ENCODE results near the gene AUH.
A peak's percentile ranks its signal among the peaks of the same experiment; 100 is the strongest.

Gene AUH, protein sequence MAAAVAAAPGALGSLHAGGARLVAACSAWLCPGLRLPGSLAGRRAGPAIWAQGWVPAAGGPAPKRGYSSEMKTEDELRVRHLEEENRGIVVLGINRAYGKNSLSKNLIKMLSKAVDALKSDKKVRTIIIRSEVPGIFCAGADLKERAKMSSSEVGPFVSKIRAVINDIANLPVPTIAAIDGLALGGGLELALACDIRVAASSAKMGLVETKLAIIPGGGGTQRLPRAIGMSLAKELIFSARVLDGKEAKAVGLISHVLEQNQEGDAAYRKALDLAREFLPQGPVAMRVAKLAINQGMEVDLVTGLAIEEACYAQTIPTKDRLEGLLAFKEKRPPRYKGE

DNA sequence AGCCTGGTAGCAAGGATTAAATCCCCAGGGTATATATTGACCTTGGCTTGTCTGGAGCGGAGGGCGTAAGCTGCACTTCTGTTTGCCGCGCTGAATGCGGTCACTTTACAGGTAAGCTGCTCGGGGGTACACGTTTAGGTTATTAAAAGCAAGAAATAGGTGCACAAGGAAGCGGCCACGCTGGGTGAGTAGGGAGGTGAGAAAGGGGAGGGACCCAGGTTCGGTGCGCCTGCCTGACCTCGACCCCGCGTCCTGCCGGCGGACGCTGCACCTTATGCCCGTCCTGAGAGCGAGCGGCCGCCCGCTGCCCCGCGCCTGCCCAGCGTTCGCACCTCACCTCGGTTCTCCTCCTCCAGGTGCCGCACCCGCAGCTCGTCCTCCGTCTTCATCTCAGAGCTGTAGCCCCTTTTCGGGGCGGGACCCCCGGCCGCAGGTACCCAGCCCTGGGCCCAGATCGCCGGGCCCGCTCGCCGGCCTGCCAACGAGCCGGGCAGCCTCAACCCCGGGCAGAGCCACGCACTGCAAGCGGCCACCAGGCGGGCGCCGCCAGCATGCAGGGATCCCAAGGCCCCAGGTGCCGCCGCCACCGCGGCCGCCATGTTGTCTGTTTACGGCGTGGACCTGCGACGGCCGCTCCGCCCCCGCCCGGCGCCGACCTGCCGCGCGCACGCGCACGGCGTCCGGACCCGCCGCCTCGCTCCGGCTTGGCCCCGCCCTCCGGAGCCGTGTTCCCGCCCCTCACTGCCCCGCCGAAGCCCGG is at the start of gene AUH:
Gene AUH, minus strand, starts transcription at position 628 of the 760 bp plus-strand sequence. Its CDS starts 29 bp downstream, at position 599.
- H3K27ac ChIP-seq (ENCODE audit: low read length): peak within 1 kb of the TSS; percentile 74
- no peaks in the 10 kb centered on the region for H3K27me3 ChIP-seq (ENCODE audit: insufficient read depth, low read length)
- H3K36me3 ChIP-seq (ENCODE audit: insufficient read depth, low read depth, low read length): peaks cover 25% of the 10 kb centered on the region
- H3K4me1 ChIP-seq (ENCODE audit: insufficient read depth, low read length): peaks cover 11% of the 10 kb centered on the region
- H3K9me3 ChIP-seq (ENCODE audit: insufficient read depth, low read depth, low read length): peaks cover 4% of the 10 kb centered on the region; the same call in 1 of the 2 replicates
- peak within 1 kb of the TSS; percentile 98 for H3K4me3 ChIP-seq (ENCODE audit: low read length)
- H3K9ac ChIP-seq (ENCODE audit: low read depth, low read length): peak within 1 kb of the TSS; percentile 88

DNA sequence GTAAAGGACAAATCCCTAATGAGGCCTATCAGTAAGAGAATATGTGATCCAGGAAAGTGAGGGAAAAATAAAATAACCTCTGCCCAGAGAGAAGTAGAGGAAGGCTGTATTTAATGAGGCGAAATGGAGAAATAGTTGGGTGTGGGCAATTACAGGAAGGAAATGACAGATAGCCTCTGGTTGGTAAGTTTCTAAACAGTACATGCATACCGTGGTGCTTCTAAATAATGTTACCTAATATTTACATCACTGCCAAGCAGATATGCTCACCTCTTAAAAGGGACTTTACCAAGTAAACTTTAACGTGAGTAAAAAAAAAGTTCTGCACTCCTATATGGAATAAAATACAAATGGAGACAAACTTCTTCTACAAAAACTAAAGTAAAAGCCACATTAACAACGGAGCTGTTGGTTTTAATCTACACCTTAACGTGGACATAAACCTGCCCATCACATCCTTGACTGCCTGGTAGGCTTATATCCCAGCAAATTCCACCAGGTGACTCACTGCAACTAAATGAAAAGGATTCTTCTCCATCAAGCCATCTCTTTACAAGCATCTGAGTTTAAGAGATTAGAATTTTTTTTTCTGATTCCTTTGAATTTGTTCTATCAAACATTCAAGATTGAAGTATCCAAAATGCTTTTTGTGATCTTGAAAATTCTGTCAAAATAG is 49.5 kb upstream of the AUH start:
- Histone ChIP-seq H3K9me3 (ENCODE audit: insufficient read depth, low read depth, low read length) (no peaks in the 10 kb centered on the region), H3K4me3 (ENCODE audit: low read length) (no peak overlapping the region), H3K27me3 (ENCODE audit: insufficient read depth, low read length) (no peaks in the 10 kb centered on the region), H3K4me1 (ENCODE audit: insufficient read depth, low read length) (no peaks in the 10 kb centered on the region), H3K27ac (ENCODE audit: low read length) (no peak overlapping the region), H3K9ac (ENCODE audit: low read depth, low read length) (no peak overlapping the region), H3K36me3 (ENCODE audit: insufficient read depth, low read depth, low read length) (peaks cover 18% of the 10 kb centered on the region)

DNA sequence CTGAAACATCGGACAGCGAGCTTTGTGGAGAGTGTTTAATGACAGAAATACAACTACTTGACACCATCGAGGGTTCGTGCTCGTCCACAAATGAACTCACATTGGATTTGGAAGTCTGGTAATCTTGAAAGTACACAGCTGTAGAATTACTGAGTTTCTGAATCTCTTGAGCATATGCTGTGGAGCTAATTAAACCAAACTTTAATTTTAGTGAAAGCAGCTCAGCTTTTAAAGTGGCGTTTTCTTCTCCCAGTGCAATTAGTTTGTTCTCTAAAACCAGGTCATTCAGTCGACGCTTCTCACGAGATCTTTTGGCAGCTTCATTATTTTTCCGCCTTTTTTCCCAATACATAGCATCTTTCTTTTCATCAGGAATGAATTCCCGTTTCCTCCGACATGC is 48.4 kb upstream of the AUH start:
- peaks cover 18% of the 10 kb centered on the region for H3K36me3 ChIP-seq (ENCODE audit: insufficient read depth, low read depth, low read length)
- no peak overlapping the region for H3K27ac ChIP-seq (ENCODE audit: low read length)
- no peaks in the 10 kb centered on the region for H3K9me3 ChIP-seq (ENCODE audit: insufficient read depth, low read depth, low read length)
- H3K27me3 ChIP-seq (ENCODE audit: insufficient read depth, low read length): no peaks in the 10 kb centered on the region
- H3K4me3 ChIP-seq (ENCODE audit: low read length): no peak overlapping the region
- no peak overlapping the region for H3K9ac ChIP-seq (ENCODE audit: low read depth, low read length)
- no peaks in the 10 kb centered on the region for H3K4me1 ChIP-seq (ENCODE audit: insufficient read depth, low read length)

DNA sequence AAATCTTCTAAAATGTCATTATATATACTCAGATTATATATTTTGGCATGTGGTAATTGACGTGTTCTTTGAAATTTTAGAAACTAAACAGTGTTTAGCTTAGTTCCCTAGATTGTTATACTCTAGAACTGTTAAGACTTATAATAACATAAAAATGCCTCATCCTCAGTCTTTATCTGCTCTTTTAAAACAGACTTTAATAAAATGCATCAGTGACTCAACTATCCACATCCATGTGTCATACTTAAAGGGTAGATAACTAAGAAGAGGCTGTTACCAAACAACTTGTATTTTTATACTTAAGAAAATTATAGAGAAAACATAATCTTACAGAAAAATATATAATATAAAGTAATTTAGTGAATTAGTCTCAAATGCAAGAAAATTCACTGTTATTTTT is 46.8 kb upstream of the AUH start:
- no peaks in the 10 kb centered on the region for H3K9me3 ChIP-seq (ENCODE audit: insufficient read depth, low read depth, low read length)
- no peaks in the 10 kb centered on the region for H3K27me3 ChIP-seq (ENCODE audit: insufficient read depth, low read length)
- no peak overlapping the region for H3K9ac ChIP-seq (ENCODE audit: low read depth, low read length)
- no peak overlapping the region for H3K27ac ChIP-seq (ENCODE audit: low read length)
- peaks cover 18% of the 10 kb centered on the region for H3K36me3 ChIP-seq (ENCODE audit: insufficient read depth, low read depth, low read length)
- H3K4me1 ChIP-seq (ENCODE audit: insufficient read depth, low read length): no peaks in the 10 kb centered on the region
- H3K4me3 ChIP-seq (ENCODE audit: low read length): no peak overlapping the region

DNA sequence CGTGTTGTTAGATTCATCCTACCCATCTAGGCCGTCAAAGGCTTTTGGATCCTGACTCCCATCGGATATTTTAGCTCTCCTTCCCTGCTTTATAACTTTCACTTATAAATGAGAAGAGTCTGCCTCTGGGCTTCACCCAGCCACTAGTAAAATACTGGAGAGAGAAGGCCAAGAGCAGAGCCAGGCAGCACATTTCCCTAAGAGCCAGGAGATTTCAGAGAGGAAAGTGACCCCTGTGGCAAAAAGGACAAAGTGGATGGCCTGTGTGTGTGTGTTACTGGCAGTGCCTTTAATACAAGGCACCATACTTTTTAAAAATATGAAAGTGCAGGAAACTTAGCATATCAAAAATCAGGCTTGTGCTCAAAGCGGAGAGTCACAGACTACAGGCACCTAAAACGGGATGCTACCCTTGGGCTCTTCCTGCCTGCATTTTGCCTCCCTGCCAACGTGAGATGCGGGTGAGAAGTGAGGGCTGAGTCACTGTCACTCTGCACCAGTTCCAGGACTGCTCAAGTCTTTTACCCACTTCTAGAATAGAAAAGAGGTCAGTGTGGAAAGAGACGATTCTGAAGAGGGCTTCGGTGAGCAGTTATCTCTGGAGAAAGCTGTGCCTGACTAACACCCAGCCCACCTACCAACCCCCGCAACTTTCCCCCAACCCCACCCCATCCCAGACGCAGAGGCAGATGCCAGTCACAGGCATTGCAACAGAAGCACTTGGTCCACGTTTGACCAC is 46.0 kb upstream of the AUH start:
- no peak overlapping the region for H3K9ac ChIP-seq (ENCODE audit: low read depth, low read length)
- no peak overlapping the region for H3K4me3 ChIP-seq (ENCODE audit: low read length)
- no peaks in the 10 kb centered on the region for H3K4me1 ChIP-seq (ENCODE audit: insufficient read depth, low read length)
- no peaks in the 10 kb centered on the region for H3K9me3 ChIP-seq (ENCODE audit: insufficient read depth, low read depth, low read length)
- H3K36me3 ChIP-seq (ENCODE audit: insufficient read depth, low read depth, low read length): peaks cover 18% of the 10 kb centered on the region
- H3K27me3 ChIP-seq (ENCODE audit: insufficient read depth, low read length): no peaks in the 10 kb centered on the region
- no peak overlapping the region for H3K27ac ChIP-seq (ENCODE audit: low read length)

DNA sequence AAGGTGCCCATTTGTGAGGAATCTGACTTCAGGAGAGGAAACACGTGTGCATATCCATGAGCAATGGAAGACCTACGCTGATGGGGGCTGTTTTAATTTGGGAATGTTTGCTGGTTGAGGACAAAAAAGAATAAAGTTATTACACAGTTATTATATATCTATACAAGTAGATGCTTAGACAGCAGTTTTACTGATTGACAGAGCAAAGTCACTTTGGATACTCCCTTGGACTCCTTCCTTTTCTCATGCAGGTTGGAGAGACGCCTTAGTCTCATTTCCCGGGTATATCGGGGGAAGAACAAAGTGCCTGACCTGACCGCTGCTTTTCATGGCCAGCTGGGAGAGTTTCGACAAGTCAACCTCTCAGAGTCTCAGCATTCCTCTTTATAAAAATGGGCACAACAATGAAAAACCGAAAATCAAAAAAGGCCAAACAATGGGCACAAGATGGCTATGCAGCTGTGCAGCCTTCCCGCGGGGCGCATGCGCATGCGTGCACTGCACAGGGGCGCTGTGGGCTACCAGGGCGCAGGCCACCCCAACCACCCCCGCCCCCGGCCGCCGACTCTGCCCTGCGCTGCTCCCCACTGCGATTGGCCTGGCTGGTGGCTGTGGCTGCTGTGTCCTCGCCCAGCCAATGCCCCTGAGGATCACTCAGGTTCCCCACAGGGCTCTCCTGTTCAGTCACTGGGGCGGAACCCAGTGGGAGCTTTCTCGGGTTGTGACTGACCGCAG is 43.8 kb upstream of the AUH start:
- Histone ChIP-seq H3K27me3 (ENCODE audit: insufficient read depth, low read length) (no peaks in the 10 kb centered on the region), H3K9me3 (ENCODE audit: insufficient read depth, low read depth, low read length) (no peaks in the 10 kb centered on the region), H3K27ac (ENCODE audit: low read length) (no peak overlapping the region), H3K4me3 (ENCODE audit: low read length) (no peak overlapping the region), H3K9ac (ENCODE audit: low read depth, low read length) (no peak overlapping the region), H3K4me1 (ENCODE audit: insufficient read depth, low read length) (no peaks in the 10 kb centered on the region), H3K36me3 (ENCODE audit: insufficient read depth, low read depth, low read length) (peaks cover 17% of the 10 kb centered on the region)

DNA sequence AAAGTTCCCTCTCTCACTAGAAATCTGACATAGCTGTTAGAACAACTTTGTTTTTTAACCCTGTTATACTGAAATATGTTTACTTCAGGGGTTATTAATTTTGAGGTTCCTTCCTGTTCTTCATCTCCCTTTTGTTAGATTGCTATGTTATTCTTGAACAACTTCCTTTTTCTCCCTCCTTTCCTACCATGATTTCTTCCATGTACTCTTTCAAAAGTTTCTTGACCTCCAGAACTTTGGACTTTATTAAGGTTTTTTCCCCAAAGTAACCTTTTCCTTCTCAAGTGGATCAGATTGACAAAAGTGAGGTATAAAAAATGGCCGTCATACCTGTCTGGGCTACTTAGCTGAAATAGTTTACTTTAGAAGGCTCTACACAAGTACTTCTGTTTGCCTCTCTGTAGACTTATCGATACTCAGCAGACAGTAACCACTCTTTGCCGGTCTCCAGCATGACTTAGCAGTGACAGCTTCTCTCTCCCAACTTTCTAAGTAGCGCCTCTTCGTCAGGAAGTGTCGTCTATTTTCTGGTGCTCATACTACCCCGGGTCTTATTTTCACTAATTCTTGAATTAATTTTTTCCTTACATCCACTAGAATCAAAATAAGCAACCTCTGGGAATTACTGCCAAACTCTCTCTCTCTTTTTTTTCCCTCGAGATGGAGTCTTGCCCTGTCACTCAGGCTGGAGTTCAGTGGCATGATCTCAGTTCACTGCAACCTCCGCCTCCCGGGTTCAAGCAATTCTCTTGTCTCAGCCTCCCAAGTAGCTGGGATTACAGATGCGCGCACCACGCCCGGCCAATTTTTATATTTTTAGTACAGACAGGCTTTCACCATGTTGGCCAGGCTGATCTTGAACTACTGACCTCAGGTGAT is 42.2 kb upstream of the AUH start:
- Histone ChIP-seq H3K9ac (ENCODE audit: low read depth, low read length) (no peak overlapping the region), H3K4me3 (ENCODE audit: low read length) (no peak overlapping the region), H3K27me3 (ENCODE audit: insufficient read depth, low read length) (no peaks in the 10 kb centered on the region), H3K27ac (ENCODE audit: low read length) (no peak overlapping the region), H3K4me1 (ENCODE audit: insufficient read depth, low read length) (no peaks in the 10 kb centered on the region), H3K9me3 (ENCODE audit: insufficient read depth, low read depth, low read length) (no peaks in the 10 kb centered on the region), H3K36me3 (ENCODE audit: insufficient read depth, low read depth, low read length) (peaks cover under 1% of the 10 kb centered on the region; the same call in 1 of the 2 replicates)

DNA sequence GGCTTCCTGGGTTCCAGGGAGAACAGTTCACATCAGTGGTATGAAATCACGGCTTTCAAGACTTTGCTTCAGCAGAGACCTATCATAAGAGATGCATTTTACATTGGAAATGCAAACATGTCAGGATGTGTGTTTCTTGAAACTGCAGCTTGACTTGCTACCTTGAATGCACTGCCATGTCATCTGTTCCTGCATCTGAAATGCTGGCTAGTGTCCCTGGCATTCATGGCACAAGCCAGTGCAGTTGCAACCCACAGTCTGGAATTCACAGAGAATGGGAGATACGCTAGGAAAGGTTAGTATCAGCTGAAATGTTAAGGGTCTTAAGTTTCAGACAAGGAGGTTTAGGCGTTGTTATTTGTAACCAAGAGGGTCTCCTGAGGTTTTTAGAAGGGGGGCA is 37.2 kb upstream of the AUH start:
- no peak overlapping the region for H3K4me3 ChIP-seq (ENCODE audit: low read length)
- no peak overlapping the region for H3K27ac ChIP-seq (ENCODE audit: low read length)
- no peaks in the 10 kb centered on the region for H3K27me3 ChIP-seq (ENCODE audit: insufficient read depth, low read length)
- no peak overlapping the region for H3K9ac ChIP-seq (ENCODE audit: low read depth, low read length)
- H3K4me1 ChIP-seq (ENCODE audit: insufficient read depth, low read length): no peaks in the 10 kb centered on the region
- H3K36me3 ChIP-seq (ENCODE audit: insufficient read depth, low read depth, low read length): no peaks in the 10 kb centered on the region
- H3K9me3 ChIP-seq (ENCODE audit: insufficient read depth, low read depth, low read length): no peaks in the 10 kb centered on the region

DNA sequence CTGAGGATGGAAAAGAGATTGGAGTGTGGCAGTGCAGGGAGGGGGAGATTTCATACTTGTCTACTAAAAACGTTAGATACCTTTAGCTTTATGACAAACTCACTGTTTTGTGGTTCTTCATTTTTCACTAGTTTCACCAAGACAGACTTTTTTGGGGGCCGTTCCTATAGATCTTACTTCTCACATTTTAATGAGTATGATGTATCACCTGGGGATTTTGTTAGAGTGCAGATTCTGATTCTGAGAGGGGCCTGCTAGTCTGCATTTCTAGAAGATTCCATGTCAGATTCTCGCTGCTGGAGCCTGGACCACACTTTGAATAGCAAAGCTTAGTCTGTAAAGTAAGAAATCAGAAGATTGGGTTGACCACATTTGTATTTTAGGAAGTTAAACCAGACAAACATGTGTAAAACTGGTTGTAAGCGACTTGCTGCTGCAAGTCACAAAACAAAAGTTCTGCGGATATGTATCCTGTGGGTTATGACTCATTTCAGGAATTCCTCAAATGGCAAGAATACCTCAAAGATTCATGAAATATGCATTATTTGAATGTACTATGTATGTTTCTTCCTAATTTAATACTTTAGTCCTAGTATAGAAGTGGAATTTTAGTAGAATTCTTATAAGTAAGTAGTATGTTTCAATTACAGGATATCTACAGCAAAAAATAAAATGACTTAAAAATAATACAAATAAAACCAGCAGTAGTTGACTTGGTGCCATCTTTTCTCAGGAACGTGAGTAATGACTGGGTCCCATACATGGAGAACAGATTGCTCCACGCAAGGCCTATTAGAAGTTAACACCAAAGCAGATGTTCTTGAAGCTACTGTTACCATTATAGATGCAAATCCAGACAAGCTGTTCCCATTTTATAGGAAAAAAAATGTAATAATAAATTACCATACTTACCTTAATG is 34.1 kb upstream of the AUH start:
- Histone ChIP-seq H3K4me1 (ENCODE audit: insufficient read depth, low read length) (no peaks in the 10 kb centered on the region), H3K27me3 (ENCODE audit: insufficient read depth, low read length) (no peaks in the 10 kb centered on the region), H3K36me3 (ENCODE audit: insufficient read depth, low read depth, low read length) (no peaks in the 10 kb centered on the region), H3K27ac (ENCODE audit: low read length) (no peak overlapping the region), H3K9me3 (ENCODE audit: insufficient read depth, low read depth, low read length) (no peaks in the 10 kb centered on the region), H3K9ac (ENCODE audit: low read depth, low read length) (no peak overlapping the region), H3K4me3 (ENCODE audit: low read length) (no peak overlapping the region)
